Measurements from ENCODE around the gene ZNF598. TPM values are rescaled to one million over a fixed set of nuclear protein-coding genes. Genes with fewer than 3 reads are reported as not detected.

Gene ZNF598
- total RNA-seq, result 47.8 and 68.7 TPM in 2 replicates

GRCh38 chr16:2009791-2010510 is at the start of gene ZNF598:
Gene ZNF598, minus strand, starts transcription at chr16:2009821.

GRCh38 chr16:2047330-2048115 is 37.9 kb upstream of the ZNF598 start, which contains the start of the genes NTHL1 and TSC2:
Gene NTHL1, minus strand, starts transcription at chr16:2047834. Its CDS starts 11 bp downstream, at chr16:2047823.
Gene TSC2, plus strand, starts transcription at chr16:2047985. Its CDS starts 631 bp downstream, at chr16:2048616.

GRCh38 chr16:2026461-2027023 is 16.9 kb upstream of the ZNF598 start, which contains the start of gene NHERF2:
Gene NHERF2, plus strand, starts transcription at chr16:2026902. Its CDS starts 104 bp downstream, at chr16:2027006.

GRCh38 chr16:2019518-2019920 is 9.9 kb upstream of the ZNF598 start, which contains the start of gene NPW:
Gene NPW, plus strand, starts transcription at chr16:2019785.

GRCh38 chr16:1989209-1990100 is 20.2 kb downstream of the ZNF598 start, which contains the start of gene SYNGR3:
Gene SYNGR3, plus strand, starts transcription at chr16:1989970. Its CDS starts 133 bp downstream, at chr16:1990103.

GRCh38 chr16:1983544-1984346 is 25.9 kb downstream of the ZNF598 start, which contains the start of gene GFER:
Gene GFER, plus strand, starts transcription at chr16:1984193. Its CDS starts 26 bp downstream, at chr16:1984219.

GRCh38 chr16:1981398-1981836 is 28.2 kb downstream of the ZNF598 start, which contains the start of gene NOXO1:
Gene NOXO1, minus strand, starts transcription at chr16:1981469. Its CDS starts 290 bp downstream, at chr16:1981179.

GRCh38 chr16:1971796-1972489 is 37.7 kb downstream of the ZNF598 start, which contains the start of gene TBL3:
Gene TBL3, plus strand, starts transcription at chr16:1972053. Its CDS starts 112 bp downstream, at chr16:1972165.

GRCh38 chr16:1966460-1966859 is 43.2 kb downstream of the ZNF598 start, which contains the start of gene RNF151:
Gene RNF151, plus strand, starts transcription at chr16:1966856. Its CDS starts 26 bp downstream, at chr16:1966882.

GRCh38 chr16:1964506-1965395 is 44.9 kb downstream of the ZNF598 start, which contains the start of gene RPS2:
Gene RPS2, minus strand, starts transcription at chr16:1964826. Its CDS starts 201 bp downstream, at chr16:1964625.

GRCh38 chr16:1959269-1960039 is 50.2 kb downstream of the ZNF598 start, which contains the start of gene NDUFB10:
Gene NDUFB10, plus strand, starts transcription at chr16:1959538. Its CDS starts 87 bp downstream, at chr16:1959625.

Other genes with a start within 250 kb of the ZNF598 start
- gene NME3, start 238.3 kb downstream of the ZNF598 start, total RNA-seq, result 29.6 and 59.5 TPM in 2 replicates
- 8.9 and 14.9 TPM in 2 replicates for gene EME2, start 237.0 kb downstream of the ZNF598 start, total RNA-seq
- gene MRPS34, start 236.7 kb downstream of the ZNF598 start, total RNA-seq, result 50.8 and 76.9 TPM in 2 replicates
- 35.5 TPM in 2 replicates for gene SPSB3, start 227.2 kb downstream of the ZNF598 start, total RNA-seq
- 48.6 and 66.3 TPM in 2 replicates for gene NUBP2, start 226.9 kb downstream of the ZNF598 start, total RNA-seq
- under 0.01 TPM in 1 of 2 replicates, not detected in the other for gene IGFALS, start 216.1 kb downstream of the ZNF598 start, total RNA-seq
- gene HAGH, start 183.0 kb downstream of the ZNF598 start, total RNA-seq, result 56.7 and 77.9 TPM in 2 replicates
- gene FAHD1, start 182.6 kb downstream of the ZNF598 start, total RNA-seq, result 83.4 and 95.7 TPM in 2 replicates
- gene MEIOB, start 137.7 kb downstream of the ZNF598 start, total RNA-seq, result 0.07 TPM in 1 of 2 replicates, not detected in the other
- 0.34 and 0.50 TPM in 2 replicates for gene HS3ST6, start 91.4 kb downstream of the ZNF598 start, total RNA-seq
- gene MSRB1, start 66.6 kb downstream of the ZNF598 start, total RNA-seq, result 6.8 and 7.3 TPM in 2 replicates
- gene RPL3L, start 55.1 kb downstream of the ZNF598 start, total RNA-seq, result under 0.01 TPM in 1 of 2 replicates, not detected in the other
- gene NDUFB10, start 50.3 kb downstream of the ZNF598 start, total RNA-seq, result 158 and 171 TPM in 2 replicates
- gene RPS2, start 45.0 kb downstream of the ZNF598 start, total RNA-seq, result 2,006 and 6,295 TPM in 2 replicates
- gene RNF151, start 43.0 kb downstream of the ZNF598 start, total RNA-seq, result not detected in 2 replicates
- gene TBL3, start 37.8 kb downstream of the ZNF598 start, total RNA-seq, result 50.2 and 57.3 TPM in 2 replicates
- 0.28 and 1.7 TPM in 2 replicates for gene NOXO1, start 28.4 kb downstream of the ZNF598 start, total RNA-seq
- 9.0 and 14.0 TPM in 2 replicates for gene GFER, start 25.6 kb downstream of the ZNF598 start, total RNA-seq
- gene SYNGR3, start 19.9 kb downstream of the ZNF598 start, total RNA-seq, result 1.1 and 4.4 TPM in 2 replicates
- gene NPW, start 10.0 kb upstream of the ZNF598 start, total RNA-seq, result under 0.01 TPM in 1 of 2 replicates, not detected in the other
- gene NHERF2, start 17.1 kb upstream of the ZNF598 start, total RNA-seq, result 10.3 and 19.8 TPM in 2 replicates
- 17.4 and 21.2 TPM in 2 replicates for gene NTHL1, start 38.0 kb upstream of the ZNF598 start, total RNA-seq
- gene TSC2, start 38.2 kb upstream of the ZNF598 start, total RNA-seq, result 19.8 and 53.7 TPM in 2 replicates
- 89.5 and 226 TPM in 2 replicates for gene PKD1, start 126.1 kb upstream of the ZNF598 start, total RNA-seq
- gene RAB26, start 138.8 kb upstream of the ZNF598 start, total RNA-seq, result 0.28 and 0.34 TPM in 2 replicates
- gene TRAF7, start 146.0 kb upstream of the ZNF598 start, total RNA-seq, result 57.1 and 81.6 TPM in 2 replicates
- 0.34 and 1.6 TPM in 2 replicates for gene CASKIN1, start 186.8 kb upstream of the ZNF598 start, total RNA-seq
- 23.9 and 25.3 TPM in 2 replicates for gene MLST8, start 195.6 kb upstream of the ZNF598 start, total RNA-seq
- gene BRICD5, start 201.0 kb upstream of the ZNF598 start, total RNA-seq, result 1.0 and 2.1 TPM in 2 replicates
- 7.2 and 8.0 TPM in 2 replicates for gene PGP, start 205.0 kb upstream of the ZNF598 start, total RNA-seq
- 24.9 and 28.6 TPM in 2 replicates for gene E4F1, start 213.8 kb upstream of the ZNF598 start, total RNA-seq
- 0.34 and 1.00 TPM in 2 replicates for gene DNASE1L2, start 226.6 kb upstream of the ZNF598 start, total RNA-seq
- 36.4 and 170 TPM in 2 replicates for gene ECI1, start 241.8 kb upstream of the ZNF598 start, total RNA-seq

Data from nasal cavity respiratory epithelium epithelial cell of viscerocranial mucosa (primary cell).